Tibial nerve (tissue), 3 donors: ENCODE measurements around the gene KCNMA1.

ENCODE experiments used
- POLR2A ChIP-seq, 2 donors: fragments of 450-650 bp; IDR thresholded peaks; one replicate each; pipeline ENCODE4 v1.6.1; 2017; ENCODE audit warnings: antibody characterized with exemption in 2 of 2, mild to moderate bottlenecking in 2 of 2, moderate library complexity in 2 of 2
- TF ChIP-seq, protein P1 (sequence below), 5 experiments: fragments of 200-600 bp in 3 of 5; fragments of 450-650 bp in 2 of 5; sonication (generic) in 3 of 5; IDR thresholded peaks; one replicate each; pipeline ENCODE4 v1.5.1; 2016 to 2019; ENCODE audit warnings: antibody characterized with exemption in 5 of 5, mild to moderate bottlenecking in 3 of 5, moderate library complexity in 2 of 5

DNA sequence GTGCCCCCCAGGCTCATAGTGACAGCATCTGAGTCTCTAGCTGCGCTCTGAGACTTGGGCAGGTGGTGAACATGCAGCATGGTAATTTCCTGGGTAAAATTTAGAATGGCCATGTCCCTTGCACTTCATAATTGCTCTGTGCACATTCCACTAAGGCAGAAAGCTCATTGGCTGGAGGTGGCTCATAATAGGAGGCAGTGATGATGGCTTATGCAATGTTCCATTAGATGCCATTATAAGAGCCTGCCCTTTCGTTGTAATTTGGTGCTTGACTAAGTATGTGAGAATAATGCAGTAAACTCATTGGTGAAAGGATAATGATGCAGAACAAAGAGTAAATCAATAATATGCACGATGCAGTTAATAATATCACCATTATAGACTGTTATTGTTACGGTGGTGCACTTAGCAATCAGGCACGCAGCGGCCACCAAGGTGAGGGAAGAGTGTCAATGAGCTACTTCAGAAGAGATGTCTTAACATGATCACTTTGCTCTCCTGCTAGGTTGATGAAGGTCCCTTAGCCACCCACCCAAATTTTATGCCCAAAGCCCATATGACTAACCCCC lies 545.9 kb downstream of the KCNMA1 start:
- no peak for TF ChIP-seq POLR2A (IDR thresholded peaks at IDR 0.05)
- TF ChIP-seq, protein P1, sequence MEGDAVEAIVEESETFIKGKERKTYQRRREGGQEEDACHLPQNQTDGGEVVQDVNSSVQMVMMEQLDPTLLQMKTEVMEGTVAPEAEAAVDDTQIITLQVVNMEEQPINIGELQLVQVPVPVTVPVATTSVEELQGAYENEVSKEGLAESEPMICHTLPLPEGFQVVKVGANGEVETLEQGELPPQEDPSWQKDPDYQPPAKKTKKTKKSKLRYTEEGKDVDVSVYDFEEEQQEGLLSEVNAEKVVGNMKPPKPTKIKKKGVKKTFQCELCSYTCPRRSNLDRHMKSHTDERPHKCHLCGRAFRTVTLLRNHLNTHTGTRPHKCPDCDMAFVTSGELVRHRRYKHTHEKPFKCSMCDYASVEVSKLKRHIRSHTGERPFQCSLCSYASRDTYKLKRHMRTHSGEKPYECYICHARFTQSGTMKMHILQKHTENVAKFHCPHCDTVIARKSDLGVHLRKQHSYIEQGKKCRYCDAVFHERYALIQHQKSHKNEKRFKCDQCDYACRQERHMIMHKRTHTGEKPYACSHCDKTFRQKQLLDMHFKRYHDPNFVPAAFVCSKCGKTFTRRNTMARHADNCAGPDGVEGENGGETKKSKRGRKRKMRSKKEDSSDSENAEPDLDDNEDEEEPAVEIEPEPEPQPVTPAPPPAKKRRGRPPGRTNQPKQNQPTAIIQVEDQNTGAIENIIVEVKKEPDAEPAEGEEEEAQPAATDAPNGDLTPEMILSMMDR (IDR thresholded peaks at IDR 0.05), result no peak
